A549 (cell line): ENCODE results near the gene CAPN8. TPM values are rescaled to one million over a fixed set of nuclear protein-coding genes. Genes with fewer than 3 reads are reported as not detected.
A peak's percentile ranks its signal among the peaks of the same experiment; 100 is the strongest.

Experiments
- ATAC-seq, 2 experiments: fragments of 200-7000 bp in 1 of 2; fragments of >200 bp in 1 of 2; cut with Nextera tagmentation in 1 of 2; cut with Tn5 transposase in 1 of 2; 3 replicates each; pipeline versions ENCODE4 v1.8.0 to v1.9.1; 2018 to 2020; ENCODE audit warnings: mild to moderate bottlenecking in 1 of 2, moderate library complexity in 1 of 2
- CTCF ChIA-PET: fragments of 300-600 bp; sonication (Branson Sonifier 250); formaldehyde crosslinking; extraction: SDS; loops from one replicate; lab custom pipeline; 2021; ENCODE audit warnings: antibody characterized with exemption, inconsistent platforms; lab: Yijun Ruan, JAX
- POLR2A ChIA-PET: fragments of 350-600 bp; formaldehyde crosslinking; extraction: SDS; loops from one replicate; lab custom pipeline; 2021; ENCODE audit warnings: antibody characterized with exemption, inconsistent platforms; lab: Yijun Ruan, JAX
- DNase-seq, 2 experiments: peaks; one replicate each; pipeline versions ENCODE4 v3.0.0 to v3.0.0-alpha.2; 2011 to 2016; ENCODE audit warnings: low read depth in 1 of 2, low spot score in 1 of 2
- FAIRE-seq: peaks from 2 replicates; lab custom pipeline; 2011; peaks lifted over from hg19 to GRCh38; lab: Jason Lieb, UNC
- H3K27ac ChIP-seq, 2 experiments: fragments of >200 bp; sonication (Bioruptor Twin); formaldehyde crosslinking; 3 replicates each; pipeline ENCODE4 v1.5.1; 2016 to 2017
- H3K4me1 ChIP-seq: fragments of >200 bp; sonication (Bioruptor Twin); formaldehyde crosslinking; 3 replicates; pipeline ENCODE4 v1.6.1; 2016
- H3K4me2 ChIP-seq: fragments of >200 bp; sonication (Bioruptor Twin); formaldehyde crosslinking; 3 replicates; pipeline ENCODE4 v1.6.1; 2016
- H3K4me3 ChIP-seq: fragments of >200 bp; sonication (Bioruptor Twin); formaldehyde crosslinking; 3 replicates; pipeline ENCODE4 v1.5.1; 2016
- H3K9me3 ChIP-seq: fragments of >200 bp; sonication (Bioruptor Twin); formaldehyde crosslinking; 3 replicates; pipeline ENCODE4 v1.6.1; 2016
- BHLHE40 ChIP-seq: IDR thresholded peaks from 2 replicates; pipeline ENCODE4 v1.6.1; 2012; ENCODE audit warnings: low read depth, low read length, inconsistent platforms
- CHD4 ChIP-seq: fragments of 200-600 bp; sonication (generic); IDR thresholded peaks from 2 replicates; pipeline ENCODE4 v1.6.1; 2016; ENCODE audit warnings: antibody characterized with exemption, mild to moderate bottlenecking, borderline replicate concordance
- CTCF ChIP-seq: fragments of >200 bp; sonication (Bioruptor Twin); formaldehyde crosslinking; IDR thresholded peaks from 3 replicates; pipeline ENCODE4 v1.5.1; 2016
- EP300 ChIP-seq, 2 experiments: fragments of >200 bp; sonication (Bioruptor Twin); formaldehyde crosslinking; IDR thresholded peaks; 2 replicates in 1 of 2; 3 replicates in 1 of 2; pipeline ENCODE4 v1.6.1; 2016 to 2017
- FOSL2 ChIP-seq, 2 experiments: fragments of 450-650 bp in 1 of 2; fragments of >200 bp in 1 of 2; sonication (Bioruptor Twin) in 1 of 2; formaldehyde crosslinking; IDR thresholded peaks; 2 replicates each; pipeline versions ENCODE4 v1.5.0 to v1.6.1; 2016 to 2020; ENCODE audit warnings: mild to moderate bottlenecking in 1 of 2, moderate library complexity in 1 of 2
- GATA3 ChIP-seq: IDR thresholded peaks from 2 replicates; pipeline ENCODE4 v1.6.1; 2012; ENCODE audit warnings: borderline replicate concordance
- JUN ChIP-seq, 2 experiments: fragments of >200 bp; sonication (Bioruptor Twin); formaldehyde crosslinking; IDR thresholded peaks; 2 replicates in 1 of 2; 3 replicates in 1 of 2; pipeline ENCODE4 v1.6.1; 2016 to 2017
- JUNB ChIP-seq: fragments of >200 bp; sonication (Bioruptor Twin); formaldehyde crosslinking; IDR thresholded peaks from 2 replicates; pipeline ENCODE4 v1.6.1; 2016
- MAFK ChIP-seq: fragments of 450-650 bp; IDR thresholded peaks from 2 replicates; pipeline ENCODE4 v1.6.1; 2014; ENCODE audit not compliant: partially characterized antibody
- MAX ChIP-seq: IDR thresholded peaks from 2 replicates; pipeline ENCODE4 v1.6.1; 2012
- NFE2L2 ChIP-seq: fragments of 150-350 bp; conservative IDR thresholded peaks from 2 replicates; pipeline ENCODE4 v1.6.1; 2014; ENCODE audit warnings: low read length
- RAD21 ChIP-seq, 2 experiments: fragments of >200 bp in 1 of 2; sonication (Bioruptor Twin) in 1 of 2; formaldehyde crosslinking in 1 of 2; IDR thresholded peaks in 1 of 2; conservative IDR thresholded peaks in 1 of 2; 2 replicates in 1 of 2; 3 replicates in 1 of 2; pipeline ENCODE4 v1.6.1; 2012 to 2018; ENCODE audit warnings: inconsistent platforms in 1 of 2
- RCOR1 ChIP-seq: fragments of 150-350 bp; IDR thresholded peaks from 2 replicates; pipeline ENCODE4 v1.6.1; 2014; ENCODE audit warnings: antibody characterized with exemption, low read length, low read depth
- REST ChIP-seq: fragments of 200-600 bp; sonication (generic); IDR thresholded peaks from 2 replicates; pipeline ENCODE4 v1.6.1; 2016; ENCODE audit warnings: antibody characterized with exemption, mild to moderate bottlenecking, moderate library complexity
- RNF2 ChIP-seq: fragments of 200-600 bp; sonication (generic); IDR thresholded peaks from 2 replicates; pipeline ENCODE4 v1.6.1; 2016; ENCODE audit warnings: low read depth, mild to moderate bottlenecking, antibody characterized with exemption, moderate library complexity, borderline replicate concordance
- SMC3 ChIP-seq: fragments of >200 bp; sonication (Bioruptor Twin); formaldehyde crosslinking; IDR thresholded peaks from 3 replicates; pipeline ENCODE4 v1.6.1; 2018; ENCODE audit warnings: inconsistent platforms
- TP53 ChIP-seq: fragments of 250-450 bp; sonication (Bioruptor Pico); IDR thresholded peaks from 2 replicates; pipeline ENCODE4 v1.5.0; 2021; ENCODE audit warnings: mild to moderate bottlenecking, moderate library complexity
- ZFP36 ChIP-seq: fragments of 450-650 bp; IDR thresholded peaks from 2 replicates; pipeline ENCODE4 v1.6.1; 2014; ENCODE audit warnings: borderline replicate concordance; ENCODE audit not compliant: partially characterized antibody
- ZSCAN20 ChIP-seq: fragments of 250-450 bp; sonication (Bioruptor Pico); IDR thresholded peaks from 2 replicates; pipeline ENCODE4 v1.8.0; 2022; ENCODE audit warnings: mild to moderate bottlenecking, moderate library complexity
- WGBS: methylation state at CpG from one replicate; pipeline ENCODE4 v1.1.6; 2017; ENCODE audit errors: missing lambda C conversion rate; 5-methylcytosine and 5-hydroxymethylcytosine counted together
- polyA plus RNA-seq, 4 experiments: library from polyadenylated mRNA; depleted of rRNA in 3 of 4; stranded (reverse); fragments of >200 nt; fragmentation: RNase III in 1 of 4; extraction: RNeasy Plus Mini Kit Qiagen cat#74134 plus additional on column Dnase treatment in 1 of 4; gene quantifications; 2 replicates in 3 of 4; 3 replicates in 1 of 4; pipeline ENCODE4 v1.2.3, GENCODE V29; 2011 to 2017

The CAPN8 gene
- polyA plus RNA-seq, 2 of the 4 experiments (the other 2 are of a cell fraction), result 0.39 to 1.5 TPM

- TF ChIP-seq ZSCAN20 (CRISPR knock-in tag) (no peak), NFE2L2 (no peak)
These were observed 2.6 kb downstream of the CAPN8 start (continued) for GRCh38 chr1:223662943-223663342.

GRCh38 chr1:223659711-223660110 is 5.8 kb downstream of the CAPN8 start:
- no peak overlapping the region for H3K4me3 ChIP-seq
- WGBS, result 85% methylated on average over 4 of the region's 4 CpGs
- FAIRE-seq (no peak), DNase-seq (no peak), ATAC-seq (no peak)
- CTCF ChIA-PET, result interaction anchor here (0.6 to 1.9 kb wide), 3 partner anchors 24 to 157 kb away, joined by 3 to 6 read pairs (median 4); no protein-coding TSS in a partner anchor
- TF ChIP-seq TP53 (CRISPR knock-in tag), result no peak
- TF ChIP-seq REST, result no peak
- TF ChIP-seq RNF2, result no peak
- H3K27ac ChIP-seq, result peak overlapping the region in 1 of 2 experiments; percentile 1; a peak in 1 of 6 replicates
- H3K9me3 ChIP-seq, result no peaks in the 10 kb centered on the region
- H3K4me2 ChIP-seq, result no peak overlapping the region
- POLR2A ChIA-PET, result interaction anchor here (0.6 kb wide), 1 partner anchor 503 kb away, joined by 3 read pairs; no protein-coding TSS in a partner anchor
- H3K4me1 ChIP-seq, result peaks cover 13% of the 10 kb centered on the region

GRCh38 chr1:223657978-223658377 is 7.5 kb downstream of the CAPN8 start:
- FAIRE-seq, result no peak
- peaks cover 30% of the 10 kb centered on the region for H3K4me1 ChIP-seq

GRCh38 chr1:223654083-223654482 is 11.4 kb downstream of the CAPN8 start:
- CTCF ChIA-PET, result interaction anchor here (0.8 to 2.5 kb wide), 3 partner anchors 23 to 521 kb away, joined by 3 to 7 read pairs (median 4); no protein-coding TSS in a partner anchor
- TF ChIP-seq EP300 (IDR thresholded peaks at IDR 0.05) (peak; percentile 44 to 68; a peak in 1 of 5 replicates), MAX (peak; percentile 70), RAD21 (conservative IDR thresholded peaks at IDR 0.05 in 1 of 2, IDR thresholded peaks at IDR 0.05 in 1 of 2) (peak in 1 of 2 experiments; percentile 5; a peak in 2 of 5 replicates), BHLHE40 (no peak), RNF2 (no peak), JUN (IDR thresholded peaks at IDR 0.05) (peak; percentile 35 to 38; a peak in 2 of 5 replicates), RCOR1 (no peak), JUNB (peak; percentile 82), CTCF (peak; percentile 20; the same call in 1 of the 3 replicates), GATA3 (peak; percentile 66; the same call in 1 of the 2 replicates), SMC3 (peak; percentile 32; the same call in 1 of the 3 replicates), FOSL2 (IDR thresholded peaks at IDR 0.05) (peak; percentile 77), FOSL2 (CRISPR knock-in tag; IDR thresholded peaks at IDR 0.05) (peak; percentile 63; the same call in 1 of the 2 replicates)
- Histone ChIP-seq H3K27ac (peak overlapping the region; percentile 77 to 84), H3K4me1 (peaks cover 48% of the 10 kb centered on the region), H3K4me2 (peak overlapping the region; percentile 74), H3K4me3 (no peak overlapping the region), H3K9me3 (no peaks in the 10 kb centered on the region)
- FAIRE-seq (peak; percentile 67), ATAC-seq (peak; percentile 51 to 67; a peak in 5 of 6 replicates), DNase-seq (peak; percentile 55 to 67)
- POLR2A ChIA-PET, result no interaction called here
- 4% methylated on average over 6 of the region's 6 CpGs for WGBS

More at GRCh38 chr1:223657978-223658377, 7.5 kb downstream of the CAPN8 start:
- ChIA-PET CTCF (interaction anchor here (1.0 to 2.0 kb wide), 6 partner anchors 9 to 524 kb away, joined by 3 to 8 read pairs (median 3); no protein-coding TSS in a partner anchor), POLR2A (no interaction called here)
- no peaks in the 10 kb centered on the region for H3K9me3 ChIP-seq
- no peak overlapping the region; a peak in 1 of 6 replicates for H3K27ac ChIP-seq
- no peak overlapping the region for H3K4me3 ChIP-seq
- ATAC-seq, result no peak
- 30% methylated on average over 1 of the region's 1 CpG for WGBS
- no peak overlapping the region for H3K4me2 ChIP-seq
- no peak for DNase-seq
- no peak for TF ChIP-seq TP53 (CRISPR knock-in tag)
- TF ChIP-seq ZFP36, result no peak
- peak; percentile 51 for TF ChIP-seq MAFK
- TF ChIP-seq CHD4, result no peak
